H1 (cell line): ENCODE results near the gene TMEM41A. TPM values are rescaled to one million over a fixed set of nuclear protein-coding genes. Genes with fewer than 3 reads are reported as not detected.

Source experiments
- CTCF ChIA-PET: fragments of 300-600 bp; sonication (Branson Sonifier 250); formaldehyde crosslinking; loops from one replicate; lab custom pipeline; 2021; ENCODE audit not compliant: partially characterized antibody; lab: Charles Lee
- POLR2A ChIA-PET: fragments of 300-600 bp; sonication (Branson Sonifier 250); formaldehyde crosslinking; loops from one replicate; lab custom pipeline; 2021; ENCODE audit warnings: inconsistent platforms; ENCODE audit not compliant: partially characterized antibody; lab: Charles Lee
- DNase-seq, 2 experiments: peaks; one replicate each; pipeline versions ENCODE4 v3.0.0 to v3.0.0-alpha.2; 2010 to 2022; ENCODE audit warnings: low spot score in 2 of 2, low read depth in 1 of 2, mixed read lengths in 1 of 2
- FAIRE-seq: peaks from 2 replicates; lab custom pipeline; 2011; peaks lifted over from hg19 to GRCh38; lab: Jason Lieb, UNC
- H2AFZ ChIP-seq: 2 replicates; pipeline ENCODE4 v1.8.1; 2012; ENCODE audit warnings: low read length, inconsistent platforms
- H2AK5ac ChIP-seq: 2 replicates; pipeline ENCODE4 v1.6.1; 2013; ENCODE audit warnings: low read depth, low read length
- H2BK120ac ChIP-seq: replicated peaks from 2 replicates; pipeline ENCODE3; 2013; ENCODE audit warnings: low read depth, low read length, inconsistent platforms
- H2BK12ac ChIP-seq: 2 replicates; pipeline ENCODE4 v1.6.1; 2013; ENCODE audit warnings: low read depth, low read length
- H2BK15ac ChIP-seq: 2 replicates; pipeline ENCODE4 v1.6.1; 2013; ENCODE audit warnings: low read length
- H2BK20ac ChIP-seq: 2 replicates; pipeline ENCODE4 v1.6.1; 2013; ENCODE audit warnings: low read length
- H2BK5ac ChIP-seq: 2 replicates; pipeline ENCODE4 v1.6.1; 2013; ENCODE audit warnings: low read depth, low read length
- H3K14ac ChIP-seq: 2 replicates; pipeline ENCODE4 v1.6.1; 2013; ENCODE audit warnings: inconsistent platforms; ENCODE audit not compliant: insufficient read length
- H3K18ac ChIP-seq: 2 replicates; pipeline ENCODE4 v1.6.1; 2013; ENCODE audit warnings: low read length; ENCODE audit errors: extremely low read depth
- H3K23ac ChIP-seq: 2 replicates; pipeline ENCODE4 v1.6.1; 2013; ENCODE audit warnings: inconsistent platforms; ENCODE audit not compliant: insufficient read length
- H3K23me2 ChIP-seq: 2 replicates; pipeline ENCODE4 v1.6.1; 2013; ENCODE audit warnings: low read depth, low read length
- H3K27ac ChIP-seq: 2 replicates; pipeline ENCODE4 v1.6.1; 2011; ENCODE audit warnings: low read depth, low read length, inconsistent platforms
- H3K27me3 ChIP-seq, 4 experiments: replicated peaks in 1 of 4; 1 replicate in 1 of 4; 2 replicates in 3 of 4; pipeline versions ENCODE4 v1.6.1 to v1.8.1; 2011 to 2013; ENCODE audit warnings: low read length in 3 of 4, mild to moderate bottlenecking in 3 of 4, inconsistent platforms in 2 of 4, mixed read lengths in 2 of 4, moderate library complexity in 1 of 4; ENCODE audit not compliant: control insufficient read depth in 3 of 4, insufficient read depth in 3 of 4; ENCODE audit errors: extremely low read depth in 1 of 4
- H3K36me3 ChIP-seq, 4 experiments: 2 replicates each; pipeline versions ENCODE4 v1.6.1 to v1.8.1; 2011 to 2013; ENCODE audit warnings: mild to moderate bottlenecking in 4 of 4, low read length in 3 of 4, moderate library complexity in 2 of 4, control low read depth in 1 of 4, inconsistent platforms in 1 of 4; ENCODE audit not compliant: insufficient read depth in 4 of 4, control insufficient read depth in 2 of 4
- H3K4ac ChIP-seq: replicated peaks from 2 replicates; pipeline ENCODE3; 2013; ENCODE audit warnings: low read length, low read depth, mixed read lengths, inconsistent platforms; ENCODE audit not compliant: insufficient read length
- H3K4me1 ChIP-seq, 4 experiments: replicated peaks in 1 of 4; 1 replicate in 1 of 4; 2 replicates in 3 of 4; pipeline versions ENCODE4 v1.6.1 to v1.8.1; 2011 to 2013; ENCODE audit warnings: low read length in 3 of 4, inconsistent platforms in 2 of 4, mixed read lengths in 1 of 4; ENCODE audit not compliant: insufficient read depth in 4 of 4, control insufficient read depth in 3 of 4
- H3K4me2 ChIP-seq, 2 experiments: 2 replicates each; pipeline versions ENCODE4 v1.6.1 to v1.8.1; 2011 to 2013; ENCODE audit warnings: low read depth in 2 of 2, low read length in 2 of 2, control low read depth in 1 of 2, inconsistent platforms in 1 of 2, mild to moderate bottlenecking in 1 of 2; ENCODE audit not compliant: insufficient read depth in 1 of 2
- H3K4me3 ChIP-seq, 4 experiments: fragments of 200-600, 300-600 bp in 1 of 4; sonication (generic), shearing (Covaris generic), sonication (Bioruptor Twin) in 1 of 4; 2 replicates each; pipeline versions ENCODE4 v1.5.1 to v1.8.1; 2011 to 2016; ENCODE audit warnings: low read length in 4 of 4, low read depth in 3 of 4, control low read depth in 2 of 4, inconsistent platforms in 2 of 4, mild to moderate bottlenecking in 2 of 4, mixed read lengths in 1 of 4, moderate library complexity in 1 of 4; ENCODE audit not compliant: insufficient read depth in 2 of 4; ENCODE audit errors: extremely low read depth in 1 of 4
- H3K56ac ChIP-seq: replicated peaks from 2 replicates; pipeline ENCODE3; 2013; ENCODE audit warnings: low read depth, mild to moderate bottlenecking, mixed read lengths, low read length, inconsistent platforms; ENCODE audit not compliant: insufficient read length
- H3K79me1 ChIP-seq: 2 replicates; pipeline ENCODE4 v1.6.1; 2013; ENCODE audit warnings: low read depth, low read length, control low read depth
- H3K79me2 ChIP-seq, 2 experiments: 2 replicates each; pipeline versions ENCODE4 v1.6.1 to v1.8.1; 2012 to 2013; ENCODE audit warnings: low read length in 2 of 2, mild to moderate bottlenecking in 2 of 2, inconsistent platforms in 1 of 2; ENCODE audit not compliant: insufficient read depth in 2 of 2, control insufficient read depth in 1 of 2
- H3K9ac ChIP-seq, 4 experiments: replicated peaks in 1 of 4; 1 replicate in 1 of 4; 2 replicates in 3 of 4; pipeline versions ENCODE4 v1.6.1 to v1.8.1; 2011 to 2013; ENCODE audit warnings: low read depth in 3 of 4, low read length in 3 of 4, control low read depth in 2 of 4, mild to moderate bottlenecking in 2 of 4, moderate library complexity in 2 of 4, inconsistent platforms in 1 of 4; ENCODE audit errors: extremely low read depth in 1 of 4
- H3K9me3 ChIP-seq, 2 experiments: 2 replicates each; pipeline versions ENCODE4 v1.6.1 to v1.8.1; 2012 to 2013; ENCODE audit warnings: mild to moderate bottlenecking in 2 of 2, moderate library complexity in 2 of 2, control low read depth in 1 of 2, inconsistent platforms in 1 of 2, low read depth in 1 of 2, low read length in 1 of 2, mixed read lengths in 1 of 2; ENCODE audit not compliant: insufficient read depth in 2 of 2
- H4K20me1 ChIP-seq, 2 experiments: replicated peaks in 1 of 2; 2 replicates each; pipeline versions ENCODE3 to v1.8.1; 2011 to 2013; ENCODE audit warnings: inconsistent platforms in 2 of 2, low read length in 2 of 2, mild to moderate bottlenecking in 1 of 2; ENCODE audit not compliant: insufficient read depth in 2 of 2, control insufficient read depth in 1 of 2
- H4K5ac ChIP-seq: 2 replicates; pipeline ENCODE4 v1.6.1; 2013; ENCODE audit warnings: low read length, low read depth, mixed read lengths, inconsistent platforms; ENCODE audit not compliant: insufficient read length
- H4K8ac ChIP-seq: 2 replicates; pipeline ENCODE4 v1.8.0; 2013; ENCODE audit warnings: mild to moderate bottlenecking, moderate library complexity, low read length, inconsistent platforms; ENCODE audit not compliant: insufficient read depth; ENCODE audit errors: extremely low read depth
- H4K91ac ChIP-seq: replicated peaks from 2 replicates; pipeline ENCODE3; 2013; ENCODE audit warnings: low read length, mixed read lengths, inconsistent platforms; ENCODE audit not compliant: insufficient read length
- BRCA1 ChIP-seq: IDR thresholded peaks from 2 replicates; pipeline ENCODE4 v1.6.1; 2012; ENCODE audit warnings: low read depth, low read length, improper control_type of control experiment
- GTF2F1 ChIP-seq: IDR thresholded peaks from 2 replicates; pipeline ENCODE4 v1.6.1; 2012; ENCODE audit warnings: low read depth, low read length, improper control_type of control experiment, borderline replicate concordance
- KDM4A ChIP-seq: IDR thresholded peaks from one replicate; pipeline ENCODE4 v1.7.1; 2012; ENCODE audit warnings: low read depth, mild to moderate bottlenecking, moderate library complexity, low read length, inconsistent platforms; ENCODE audit not compliant: severe bottlenecking
- PHF8 ChIP-seq: fragments of 200-600 bp; sonication (generic); conservative IDR thresholded peaks from 2 replicates; pipeline ENCODE4 v1.7.1; 2012; ENCODE audit warnings: low read depth, mild to moderate bottlenecking, inconsistent platforms, low read length, moderate library complexity
- POLR2AphosphoS5 ChIP-seq: IDR thresholded peaks from 2 replicates; pipeline ENCODE4 v1.6.1; 2011; ENCODE audit warnings: low read depth, low read length
- SIN3A ChIP-seq, 2 experiments: IDR thresholded peaks in 1 of 2; conservative IDR thresholded peaks in 1 of 2; 2 replicates each; pipeline ENCODE4 v1.6.1; 2011 to 2012; ENCODE audit warnings: low read length in 2 of 2, improper control_type of control experiment in 1 of 2, low read depth in 1 of 2, mild to moderate bottlenecking in 1 of 2
- WGBS, 2 experiments: shearing (Covaris generic) in 1 of 2; methylation state at CpG; one replicate each; pipeline versions ENCODE4 v1.1.6 to v1.1.7; 2013 to 2015; ENCODE audit warnings: low lambda C conversion rate in 2 of 2, mixed read lengths in 2 of 2, inconsistent platforms in 1 of 2, low coverage in 1 of 2, missing lambda C conversion rate in 1 of 2; ENCODE audit not compliant: insufficient replicate concordance in 2 of 2, insufficient coverage in 1 of 2, insufficient read length in 1 of 2; ENCODE audit errors: extremely low coverage in 1 of 2, missing lambda C conversion rate in 1 of 2; 5-methylcytosine and 5-hydroxymethylcytosine counted together
- polyA plus RNA-seq, 7 experiments: library from polyadenylated mRNA; depleted of rRNA in 3 of 7; stranded (reverse) in 5 of 7; unstranded in 2 of 7; fragments of >200 nt in 5 of 7; fragments of 200-250 nt in 2 of 7; gene quantifications; 1 replicate in 5 of 7; 2 replicates in 1 of 7; 4 replicates in 1 of 7; pipeline versions ENCODE4 v1.2.1 to v1.2.3, GENCODE V29; 2011 to 2013; ENCODE audit warnings: missing spikeins in 2 of 7, mixed read lengths in 2 of 7
- total RNA-seq: library from RNA; stranded (reverse); fragmentation: NEBNext Ultra II Directional; extraction: Animal tissue kit (Norgen Biotek cat#: 25700); gene quantifications from 2 replicates; pipeline ENCODE4 v1.2.1, GENCODE V29; 2021

The TMEM41A gene
- total and polyA plus RNA-seq, 2 of the 8 experiments (the other 6 are each of a cell fraction or from before 2014, with no cell fraction given) = 14.1 to 17.5 TPM

DNA sequence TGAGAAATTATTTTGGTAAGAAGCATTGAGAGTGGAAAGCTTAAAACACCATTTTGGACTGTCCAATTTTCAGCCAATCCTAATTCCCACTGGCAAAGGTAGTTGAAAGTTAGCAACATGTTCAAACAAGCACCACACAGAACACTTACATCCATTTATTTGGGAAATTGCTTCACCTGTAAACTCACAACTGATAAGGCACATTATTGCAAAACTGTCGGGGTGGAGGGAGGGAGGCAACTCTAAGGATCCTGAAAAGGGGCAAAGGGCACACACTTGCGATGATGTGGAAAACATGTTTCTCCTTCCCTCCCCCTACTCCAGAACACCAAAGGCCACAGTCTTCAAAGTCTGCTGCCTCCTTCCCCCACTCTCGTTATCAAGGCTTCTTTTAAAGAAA lies 9.4 kb downstream of the TMEM41A start:
- H3K27me3 ChIP-seq = no peaks in the 10 kb centered on the region
- H3K36me3 ChIP-seq = peaks cover 3 to 14% (median 10%) of the 10 kb centered on the region in 4 experiments
- no peak overlapping the region for H3K4me3 ChIP-seq
- H3K9ac ChIP-seq = no peak overlapping the region
- no peak overlapping the region for H2BK15ac ChIP-seq
- no peak overlapping the region for H2BK120ac ChIP-seq
- H2BK12ac ChIP-seq = no peak overlapping the region
- TF ChIP-seq KDM4A (no peak), POLR2AphosphoS5 (no peak), GTF2F1 (no peak), SIN3A (conservative IDR thresholded peaks at IDR 0.05 in 1 of 2, IDR thresholded peaks at IDR 0.05 in 1 of 2; ENCODE audit: low read depth in 1 of 2, low read length in 2 of 2) (no peak), PHF8 (no peak), BRCA1 (no peak)
- no peak overlapping the region for H3K23ac ChIP-seq
- no peaks in the 10 kb centered on the region for H3K9me3 ChIP-seq
- no peak overlapping the region for H3K27ac ChIP-seq
- FAIRE-seq (no peak), DNase-seq (no peak)
- H3K79me1 ChIP-seq = no peaks in the 10 kb centered on the region
- H2BK5ac ChIP-seq = no peak overlapping the region
- 79% methylated on average over 3 of the region's 3 CpGs; no CpG with 5 or more reads in 1 of the 2 experiments for WGBS, 2 experiments
- no peaks in the 10 kb centered on the region for H3K79me2 ChIP-seq
- H2BK20ac ChIP-seq = no peak overlapping the region
- H3K23me2 ChIP-seq = no peaks in the 10 kb centered on the region
- no peak overlapping the region for H4K91ac ChIP-seq
- H3K4me1 ChIP-seq = no peaks in the 10 kb centered on the region
- no peak overlapping the region for H3K18ac ChIP-seq
- no peak overlapping the region for H3K14ac ChIP-seq
- no peak overlapping the region for H4K8ac ChIP-seq
- H4K5ac ChIP-seq = no peak overlapping the region
- H2AFZ ChIP-seq = no peak overlapping the region
- no peak overlapping the region for H3K56ac ChIP-seq
- POLR2A ChIA-PET = interaction anchor here (1.3 to 2.4 kb wide), 3 partner anchors 10 to 29 kb away, joined by 3 to 8 read pairs (median 8); partner anchors contain the start of gene TMEM41A
- H4K20me1 ChIP-seq = no peaks in the 10 kb centered on the region
- no peak overlapping the region for H3K4me2 ChIP-seq
- H3K4ac ChIP-seq = no peak overlapping the region
- CTCF ChIA-PET = interaction anchor here (0.9 to 1.6 kb wide), 3 partner anchors 21 to 86 kb away, joined by 3 to 9 read pairs (median 4); no protein-coding TSS in a partner anchor
- H2AK5ac ChIP-seq = no peak overlapping the region
